ENCODE data around the gene MRPL28. TPM values are rescaled to one million over a fixed set of nuclear protein-coding genes. Genes with fewer than 3 reads are reported as not detected.
A peak's percentile ranks its signal among the peaks of the same experiment; 100 is the strongest.

MRPL28 gene
- polyA plus RNA-seq, 3 donors: 68.6 to 88.5 (median 88.1) TPM

DNA sequence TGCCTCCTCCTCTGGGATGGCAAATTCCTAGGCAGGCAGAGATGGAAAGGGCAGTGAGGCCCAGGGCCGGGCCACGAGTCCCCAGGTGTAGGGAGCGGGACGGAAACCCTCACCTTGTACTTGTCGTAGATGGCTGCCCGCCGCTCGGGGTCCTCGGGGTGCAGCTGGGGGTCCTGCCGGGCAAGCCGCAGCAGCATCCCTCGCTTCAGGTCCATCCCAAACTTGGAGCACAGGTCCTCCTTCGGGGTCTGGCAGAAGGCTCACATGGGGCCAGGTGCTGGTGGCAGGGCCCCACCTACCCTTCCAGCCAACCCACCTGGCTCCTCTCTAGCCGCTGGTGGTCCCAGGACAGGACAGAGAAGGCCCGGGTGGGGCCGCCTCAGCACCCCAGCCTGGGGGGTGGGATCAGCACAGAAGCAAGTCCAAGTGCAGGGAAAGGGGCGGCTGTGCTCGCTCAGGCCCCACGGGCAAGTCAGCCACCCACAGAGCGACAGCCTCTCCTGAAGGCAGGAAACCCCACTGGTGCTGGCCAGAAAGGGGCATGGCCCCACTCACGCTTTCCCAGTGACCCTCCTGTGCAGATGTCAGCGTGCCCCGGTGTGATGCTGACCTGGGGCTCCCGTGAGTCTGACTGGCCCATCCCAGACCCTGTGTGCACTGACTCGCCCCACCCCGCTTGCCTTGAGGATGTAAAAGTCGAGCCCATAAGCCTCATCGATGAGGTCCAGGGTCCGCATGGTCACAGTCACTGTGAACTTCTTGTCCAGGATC lies 1.8 kb downstream of the MRPL28 start:
- Histone ChIP-seq H3K36me3 (replicated peaks in 1 of 2; ENCODE audit: control insufficient read depth in 1 of 2, insufficient read depth in 2 of 2, low read length in 2 of 2) (peaks cover 37 to 53% of the 10 kb centered on the region in 2 donors), H3K9me3 (replicated peaks in 1 of 2; ENCODE audit: control insufficient read depth in 1 of 2, insufficient read depth in 1 of 2, low read length in 2 of 2) (no peaks in the 10 kb centered on the region), H3K4me1 (ENCODE audit: control insufficient read depth in 1 of 2, insufficient read depth in 2 of 2, low read length in 2 of 2) (peaks cover 17 to 20% of the 10 kb centered on the region in 2 donors), H3K79me2 (ENCODE audit: insufficient read depth, low read length) (peaks cover 3% of the 10 kb centered on the region), H3K27me3 (ENCODE audit: control insufficient read depth in 2 of 2, insufficient read depth in 2 of 2, low read length in 2 of 2) (no peaks in the 10 kb centered on the region), H3K27ac (ENCODE audit: low read depth in 1 of 2, low read length in 2 of 2) (no peak overlapping the region), H2AFZ (ENCODE audit: insufficient read depth, low read depth, low read length, poor library complexity, severe bottlenecking) (no peak overlapping the region), H4K20me1 (ENCODE audit: insufficient read depth, low read length) (no peaks in the 10 kb centered on the region), H3K4me2 (replicated peaks; ENCODE audit: extremely low read depth, low read length, poor library complexity, severe bottlenecking) (no peak overlapping the region), H3K9ac (ENCODE audit: insufficient read depth, low read length, poor library complexity, severe bottlenecking) (no peak overlapping the region), H3K4me3 (replicated peaks in 1 of 3; ENCODE audit: low read depth in 2 of 3, low read length in 3 of 3) (no peak overlapping the region)
- intact Hi-C loops (cut with micrococcal nuclease): no loop called here
- H3K4me1 Mint-ChIP-seq: peaks cover 19% of the 10 kb centered on the region
- 96% methylated on average over 29 of the region's 29 CpGs for WGBS (ENCODE audit: insufficient coverage)
- H3K27me3 Mint-ChIP-seq (ENCODE audit: low read depth in 3 of 3): peaks cover 7 to 11% (median 8%) of the 10 kb centered on the region in 3 donors
- no peaks in the 10 kb centered on the region for H3K9me3 Mint-ChIP-seq
- no peak for DNase-seq
- peak overlapping the region in 1 of 7 donors; percentile 20 for H3K27ac Mint-ChIP-seq
- peaks cover 33 to 53% of the 10 kb centered on the region in 2 donors for H3K36me3 Mint-ChIP-seq
- no peak overlapping the region for H3K4me3 Mint-ChIP-seq
- TF ChIP-seq, protein P1, sequence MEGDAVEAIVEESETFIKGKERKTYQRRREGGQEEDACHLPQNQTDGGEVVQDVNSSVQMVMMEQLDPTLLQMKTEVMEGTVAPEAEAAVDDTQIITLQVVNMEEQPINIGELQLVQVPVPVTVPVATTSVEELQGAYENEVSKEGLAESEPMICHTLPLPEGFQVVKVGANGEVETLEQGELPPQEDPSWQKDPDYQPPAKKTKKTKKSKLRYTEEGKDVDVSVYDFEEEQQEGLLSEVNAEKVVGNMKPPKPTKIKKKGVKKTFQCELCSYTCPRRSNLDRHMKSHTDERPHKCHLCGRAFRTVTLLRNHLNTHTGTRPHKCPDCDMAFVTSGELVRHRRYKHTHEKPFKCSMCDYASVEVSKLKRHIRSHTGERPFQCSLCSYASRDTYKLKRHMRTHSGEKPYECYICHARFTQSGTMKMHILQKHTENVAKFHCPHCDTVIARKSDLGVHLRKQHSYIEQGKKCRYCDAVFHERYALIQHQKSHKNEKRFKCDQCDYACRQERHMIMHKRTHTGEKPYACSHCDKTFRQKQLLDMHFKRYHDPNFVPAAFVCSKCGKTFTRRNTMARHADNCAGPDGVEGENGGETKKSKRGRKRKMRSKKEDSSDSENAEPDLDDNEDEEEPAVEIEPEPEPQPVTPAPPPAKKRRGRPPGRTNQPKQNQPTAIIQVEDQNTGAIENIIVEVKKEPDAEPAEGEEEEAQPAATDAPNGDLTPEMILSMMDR (IDR thresholded peaks at IDR 0.05): no peak

DNA sequence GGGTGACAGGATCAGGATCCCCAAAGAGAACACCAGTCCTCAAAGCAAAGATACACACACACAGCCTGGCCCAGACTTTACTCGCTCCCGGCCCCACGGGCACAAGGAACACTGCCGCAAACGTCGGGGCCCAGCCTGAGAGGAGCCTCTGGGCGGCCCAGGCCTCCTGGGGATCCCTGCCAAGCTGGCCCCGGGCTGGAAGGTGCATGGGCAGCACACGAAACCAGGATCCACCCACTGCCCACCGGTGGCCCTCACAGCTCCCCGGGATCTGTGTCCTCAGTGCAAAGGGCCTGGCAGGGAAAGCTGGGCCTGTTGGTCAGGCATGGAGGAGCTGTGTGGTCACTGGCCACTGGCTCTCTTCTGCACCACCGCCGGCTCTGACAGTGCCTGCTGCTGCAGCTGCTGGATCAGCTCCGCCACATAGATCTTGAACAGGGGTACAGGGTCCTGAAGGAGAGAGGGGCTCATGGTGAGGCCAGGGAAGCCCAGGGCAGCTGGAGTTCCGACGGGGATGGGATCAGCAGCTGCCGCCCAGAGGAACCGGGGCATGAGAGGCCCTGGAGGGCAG lies 2.9 kb downstream of the MRPL28 start:
- peaks cover 28 to 42% of the 10 kb centered on the region in 2 donors for H3K36me3 Mint-ChIP-seq

More for the DNA sequence above, 2.9 kb downstream of the MRPL28 start:
- no peaks in the 10 kb centered on the region for H3K9me3 ChIP-seq (replicated peaks in 1 of 2; ENCODE audit: control insufficient read depth in 1 of 2, insufficient read depth in 1 of 2, low read length in 2 of 2)
- peak overlapping the region in 1 of 7 donors; percentile 38 for H3K27ac Mint-ChIP-seq
- peaks cover 17 to 20% of the 10 kb centered on the region in 2 donors for H3K4me1 ChIP-seq (ENCODE audit: control insufficient read depth in 1 of 2, insufficient read depth in 2 of 2, low read length in 2 of 2)
- H3K4me3 Mint-ChIP-seq: no peak overlapping the region
- no peak overlapping the region for H3K4me2 ChIP-seq (replicated peaks; ENCODE audit: extremely low read depth, low read length, poor library complexity, severe bottlenecking)
- no peak overlapping the region for H3K4me3 ChIP-seq (replicated peaks in 1 of 3; ENCODE audit: low read depth in 2 of 3, low read length in 3 of 3)
- peaks cover 29 to 41% of the 10 kb centered on the region in 2 donors for H3K36me3 ChIP-seq (replicated peaks in 1 of 2; ENCODE audit: control insufficient read depth in 1 of 2, insufficient read depth in 2 of 2, low read length in 2 of 2)
- H3K27me3 Mint-ChIP-seq (ENCODE audit: low read depth in 3 of 3): peaks cover 8 to 18% (median 12%) of the 10 kb centered on the region in 3 donors
- H3K79me2 ChIP-seq (ENCODE audit: insufficient read depth, low read length): peaks cover 3% of the 10 kb centered on the region
- no peak overlapping the region for H3K9ac ChIP-seq (ENCODE audit: insufficient read depth, low read length, poor library complexity, severe bottlenecking)
- no peaks in the 10 kb centered on the region for H3K27me3 ChIP-seq (ENCODE audit: control insufficient read depth in 2 of 2, insufficient read depth in 2 of 2, low read length in 2 of 2)
- DNase-seq: no peak
- TF ChIP-seq, protein P1 (IDR thresholded peaks at IDR 0.05): no peak
- H2AFZ ChIP-seq (ENCODE audit: insufficient read depth, low read depth, low read length, poor library complexity, severe bottlenecking): no peak overlapping the region
- intact Hi-C loops (cut with micrococcal nuclease): no loop called here
- no peak overlapping the region for H3K27ac ChIP-seq (ENCODE audit: low read depth in 1 of 2, low read length in 2 of 2)
- peaks cover 19% of the 10 kb centered on the region for H3K4me1 Mint-ChIP-seq
- H4K20me1 ChIP-seq (ENCODE audit: insufficient read depth, low read length): no peaks in the 10 kb centered on the region
- 97% methylated on average over 15 of the region's 18 CpGs for WGBS (ENCODE audit: insufficient coverage)
- no peaks in the 10 kb centered on the region for H3K9me3 Mint-ChIP-seq

Measured in CD14-positive monocyte (primary cell).